ENCODE data around the gene EFEMP1. TPM values are rescaled to one million over a fixed set of nuclear protein-coding genes. Genes with fewer than 3 reads are reported as not detected.

EFEMP1 gene
- total RNA-seq, 1 donor from 2014 or later: 1,797 TPM

- DNase-seq (ENCODE audit: extremely low read depth, low read depth, low spot score): no peak
Observed at GRCh38 chr2:55934337-55934736, 10.8 kb upstream of the EFEMP1 start.

GRCh38 chr2:55932843-55933242 lies 9.3 kb upstream of the EFEMP1 start:
- DNase-seq (ENCODE audit: extremely low read depth, low read depth, low spot score): no peak

- DNase-seq (ENCODE audit: extremely low read depth, low read depth, low spot score): no peak
Observed at GRCh38 chr2:55931281-55931680, 7.7 kb upstream of the EFEMP1 start.

- DNase-seq (ENCODE audit: extremely low read depth, low read depth, low spot score): no peak
Observed at GRCh38 chr2:55929476-55929875, 5.9 kb upstream of the EFEMP1 start.

- no peak for DNase-seq (ENCODE audit: extremely low read depth, low read depth, low spot score)
Observed at GRCh38 chr2:55926974-55927373, 3.4 kb upstream of the EFEMP1 start.

- no peak for DNase-seq (ENCODE audit: extremely low read depth, low read depth, low spot score)
Observed at GRCh38 chr2:55926246-55926645, 2.7 kb upstream of the EFEMP1 start.

- no peak for DNase-seq (ENCODE audit: extremely low read depth, low read depth, low spot score)
Observed at GRCh38 chr2:55923982-55924321, 370 bp upstream of the EFEMP1 start.

GRCh38 chr2:55922291-55922907 lies 1.2 kb downstream of the EFEMP1 start:
- no peak for DNase-seq (ENCODE audit: extremely low read depth, low read depth, low spot score)

- no peak for DNase-seq (ENCODE audit: extremely low read depth, low read depth, low spot score)
Observed at GRCh38 chr2:55919574-55919973, 4.0 kb downstream of the EFEMP1 start.

- no peak for DNase-seq (ENCODE audit: extremely low read depth, low read depth, low spot score)
Observed at GRCh38 chr2:55918856-55919255, 4.7 kb downstream of the EFEMP1 start.

- no peak for DNase-seq (ENCODE audit: extremely low read depth, low read depth, low spot score)
Observed at GRCh38 chr2:55917713-55918390, 5.7 kb downstream of the EFEMP1 start.

- no peak for DNase-seq (ENCODE audit: extremely low read depth, low read depth, low spot score)
Observed at GRCh38 chr2:55917117-55917516, 6.5 kb downstream of the EFEMP1 start.

GRCh38 chr2:55916473-55917049 lies 7.0 kb downstream of the EFEMP1 start:
- no peak for DNase-seq (ENCODE audit: extremely low read depth, low read depth, low spot score)

- DNase-seq (ENCODE audit: extremely low read depth, low read depth, low spot score): no peak
Observed at GRCh38 chr2:55914786-55915185, 8.8 kb downstream of the EFEMP1 start.

GRCh38 chr2:55912926-55913325 lies 10.7 kb downstream of the EFEMP1 start:
- no peak for DNase-seq (ENCODE audit: extremely low read depth, low read depth, low spot score)

- DNase-seq (ENCODE audit: extremely low read depth, low read depth, low spot score): no peak
Observed at GRCh38 chr2:55910077-55910476, 13.5 kb downstream of the EFEMP1 start.

GRCh38 chr2:55907686-55908085 lies 15.9 kb downstream of the EFEMP1 start:
- DNase-seq (ENCODE audit: extremely low read depth, low read depth, low spot score): no peak

GRCh38 chr2:55906993-55907392 lies 16.6 kb downstream of the EFEMP1 start:
- DNase-seq (ENCODE audit: extremely low read depth, low read depth, low spot score): no peak

GRCh38 chr2:55903727-55904126 lies 19.9 kb downstream of the EFEMP1 start:
- no peak for DNase-seq (ENCODE audit: extremely low read depth, low read depth, low spot score)

- no peak for DNase-seq (ENCODE audit: extremely low read depth, low read depth, low spot score)
Observed at GRCh38 chr2:55902971-55903370, 20.6 kb downstream of the EFEMP1 start.

- DNase-seq (ENCODE audit: extremely low read depth, low read depth, low spot score): no peak
Observed at GRCh38 chr2:55902429-55902828, 21.2 kb downstream of the EFEMP1 start.

GRCh38 chr2:55901941-55902340 lies 21.6 kb downstream of the EFEMP1 start:
- DNase-seq (ENCODE audit: extremely low read depth, low read depth, low spot score): no peak

Data from glomerular endothelial cell (primary cell).